NCI-H2029 (cell line): ENCODE measurements around the gene PRKAR1B.

Source experiments
- DNase-seq: peaks from one replicate; lab custom pipeline; 2025; lab: John Stamatoyannopoulos, UW

Gene PRKAR1B

GRCh38 chr7:519484-520390, 207.3 kb downstream of the PRKAR1B start, which contains the start of gene PDGFA:
Gene PDGFA, minus strand, starts transcription at chr7:519846. Its CDS starts 845 bp downstream, at chr7:519001.
- DNase-seq = peak; percentile 15

GRCh38 chr7:518630-519483, 208.2 kb downstream of the PRKAR1B start:
- no peak for DNase-seq

- no peak for DNase-seq
Observed at GRCh38 chr7:517774-518629, 209.1 kb downstream of the PRKAR1B start.

GRCh38 chr7:516606-517456, 210.2 kb downstream of the PRKAR1B start:
- DNase-seq = no peak

DNA sequence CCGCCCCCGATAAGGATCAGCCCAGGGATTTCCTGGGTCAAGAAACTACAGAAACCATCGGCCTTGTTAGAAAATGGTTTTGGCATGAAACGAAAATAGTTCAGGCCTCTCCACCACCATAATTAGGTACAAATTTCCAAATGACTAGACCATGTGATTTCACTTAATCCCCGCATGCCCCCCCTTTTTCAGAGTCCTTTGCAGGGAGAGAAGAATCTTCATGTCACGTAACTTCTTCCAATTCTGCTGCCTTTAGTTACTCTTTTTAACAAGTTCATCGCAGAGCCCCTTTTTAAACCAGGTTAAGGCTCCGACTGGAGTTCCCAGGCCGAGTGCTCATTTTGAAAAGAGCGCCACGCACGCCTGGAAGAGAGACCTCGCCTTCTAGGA, 210.9 kb downstream of the PRKAR1B start:
- no peak for DNase-seq

DNA sequence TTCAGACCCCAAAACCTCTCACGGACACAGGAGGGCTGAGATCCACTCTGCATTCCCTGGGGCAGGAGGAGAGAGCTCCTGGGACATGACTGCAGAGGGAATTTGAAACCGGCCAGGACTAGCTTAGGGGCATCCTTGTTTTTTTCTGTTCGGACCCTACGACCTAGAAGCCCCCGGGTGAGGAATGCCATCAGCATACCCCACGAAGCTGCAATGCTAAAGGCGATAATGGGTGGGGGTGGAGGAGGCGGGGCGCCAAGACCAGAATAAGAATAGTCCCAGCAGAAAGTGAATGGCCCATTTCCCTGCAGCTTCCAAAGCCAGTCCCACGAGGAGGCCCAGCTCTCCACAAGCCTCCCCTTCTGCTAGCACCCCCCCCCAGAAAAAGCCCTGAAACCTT, 211.5 kb downstream of the PRKAR1B start:
- no peak for DNase-seq

DNA sequence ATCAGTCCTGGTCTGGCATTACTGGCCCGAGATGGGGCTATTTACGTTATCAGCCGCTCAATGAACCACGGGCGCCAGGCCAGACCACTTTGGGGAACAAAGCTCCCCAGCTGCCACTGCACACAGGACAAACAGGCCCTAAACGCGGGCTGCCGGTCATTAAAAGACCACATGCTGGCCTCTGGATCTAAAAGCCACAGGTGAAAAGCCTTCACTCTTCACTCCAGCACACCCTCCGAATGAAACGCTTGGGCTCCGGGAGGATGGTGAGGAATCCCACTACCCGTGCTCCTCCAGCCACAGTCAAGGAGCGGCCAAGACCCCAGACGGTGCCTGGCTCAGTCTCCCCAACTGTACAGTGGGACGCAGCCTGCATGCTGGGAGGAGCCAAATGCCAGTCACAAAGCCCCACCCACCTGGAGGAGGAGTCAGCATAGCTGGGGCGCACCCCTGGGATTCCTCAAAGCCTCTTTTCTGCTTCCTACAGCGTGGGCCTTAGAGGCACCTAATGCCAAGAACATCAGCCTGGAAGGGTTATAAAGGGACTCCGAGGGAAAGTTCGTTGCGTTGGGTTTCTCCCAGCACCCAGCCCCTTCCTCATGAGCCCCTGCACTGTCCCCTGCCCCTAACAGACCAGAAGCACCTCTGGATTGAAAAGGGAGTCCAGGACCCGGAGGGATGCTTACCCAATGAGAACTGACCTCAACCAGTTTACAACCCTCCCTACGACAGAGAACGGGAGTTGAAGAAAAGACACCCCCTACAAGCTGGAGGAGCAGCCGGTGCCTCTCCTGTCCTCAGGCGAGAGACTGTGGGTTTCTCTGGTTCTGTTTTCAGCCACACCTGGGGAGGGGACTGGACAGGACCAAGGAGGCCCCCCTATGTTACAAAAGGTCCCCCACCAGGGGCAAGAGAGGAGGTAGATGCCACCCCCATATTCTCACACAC, 212.2 kb downstream of the PRKAR1B start:
- no peak for DNase-seq

GRCh38 chr7:514242-514641, 212.8 kb downstream of the PRKAR1B start:
- DNase-seq = no peak

DNA sequence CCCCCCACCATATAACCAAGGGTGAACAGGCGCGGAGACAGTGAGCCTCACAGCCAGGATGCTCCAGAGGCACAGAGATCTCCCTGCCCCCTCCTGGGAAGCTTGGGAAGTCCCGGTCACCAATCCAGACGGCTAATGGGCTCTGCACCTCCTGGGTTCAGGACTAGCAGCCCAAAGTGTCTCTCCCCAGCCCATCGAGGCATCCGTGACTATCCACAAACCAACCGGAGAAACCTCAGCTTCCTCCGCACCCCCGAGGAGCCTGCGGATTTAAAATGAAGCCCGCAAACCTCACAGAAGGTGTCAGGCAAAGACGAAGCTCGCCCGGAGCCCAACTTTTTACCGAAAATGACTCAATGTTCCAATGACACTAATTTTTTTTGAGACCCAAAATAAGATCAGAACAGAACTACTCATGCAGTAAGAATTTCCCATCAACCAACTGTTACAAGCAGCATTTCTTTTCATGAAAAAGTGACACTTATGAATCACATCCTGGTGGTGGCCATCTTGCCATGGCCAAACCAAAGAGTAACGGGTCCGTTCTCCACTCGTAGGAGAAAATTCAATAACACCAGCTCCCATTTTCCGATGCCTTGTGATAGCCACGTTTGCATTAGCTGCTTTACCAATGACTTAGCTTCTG, 213.4 kb downstream of the PRKAR1B start:
- DNase-seq = no peak

GRCh38 chr7:512541-513311, 214.4 kb downstream of the PRKAR1B start:
- peak; percentile 75 for DNase-seq

GRCh38 chr7:512146-512510, 215.0 kb downstream of the PRKAR1B start:
- no peak for DNase-seq

DNA sequence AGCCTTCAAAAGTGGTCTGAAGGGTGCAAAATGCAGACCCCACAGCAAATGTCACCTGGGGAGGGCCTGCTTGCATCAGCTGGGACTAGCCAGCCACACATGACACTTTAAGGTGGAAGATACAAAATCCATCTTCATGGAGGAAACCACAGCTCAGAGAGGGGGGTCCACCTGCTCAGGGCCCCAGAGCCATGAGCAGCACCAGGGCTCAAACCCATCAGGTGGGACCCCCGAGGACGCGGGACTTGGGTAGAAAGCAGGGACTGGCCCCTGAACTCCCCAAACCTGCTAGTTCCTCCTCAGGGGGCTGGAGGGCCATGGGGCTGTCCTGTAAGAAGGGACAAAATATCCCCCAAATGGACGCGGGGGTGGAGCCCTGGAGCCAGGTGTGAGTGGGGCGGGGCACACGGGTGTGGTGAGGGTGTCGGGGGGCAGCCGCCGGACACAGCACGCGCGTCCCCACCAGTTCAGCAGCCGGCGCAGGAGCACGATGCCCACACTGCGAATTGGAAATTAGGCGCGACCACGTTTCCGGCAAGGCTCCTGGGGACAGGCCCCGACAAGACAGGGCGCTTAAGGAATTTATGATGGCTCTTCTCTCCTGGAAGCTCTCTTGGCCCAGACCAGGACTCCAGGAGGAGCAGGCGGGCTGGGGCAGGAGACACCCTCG, 215.5 kb downstream of the PRKAR1B start:
- no peak for DNase-seq

DNA sequence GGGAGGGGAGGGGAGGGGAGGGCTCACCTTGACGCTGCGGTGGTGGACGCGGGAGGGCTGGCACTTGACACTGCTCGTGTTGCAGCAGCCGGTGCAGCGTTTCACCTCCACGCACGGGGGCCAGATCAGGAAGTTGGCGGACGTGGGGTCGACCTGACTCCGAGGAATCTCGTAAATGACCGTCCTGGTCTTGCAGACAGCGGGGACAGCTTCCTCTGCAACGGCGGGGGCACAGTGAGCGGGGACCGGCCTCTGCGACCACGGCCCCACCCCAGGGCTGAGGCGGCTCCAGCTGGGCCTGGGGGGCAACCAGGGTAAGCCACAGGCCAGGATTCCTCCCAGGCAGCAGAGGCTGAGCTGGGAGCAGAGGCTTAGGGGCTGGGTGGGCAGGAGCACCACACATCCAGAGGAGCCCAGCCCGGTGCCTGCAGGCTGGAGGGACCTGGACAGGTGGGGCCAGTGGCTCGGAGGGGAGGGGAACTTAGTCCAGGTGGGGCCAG, 216.2 kb downstream of the PRKAR1B start:
- no peak for DNase-seq

DNA sequence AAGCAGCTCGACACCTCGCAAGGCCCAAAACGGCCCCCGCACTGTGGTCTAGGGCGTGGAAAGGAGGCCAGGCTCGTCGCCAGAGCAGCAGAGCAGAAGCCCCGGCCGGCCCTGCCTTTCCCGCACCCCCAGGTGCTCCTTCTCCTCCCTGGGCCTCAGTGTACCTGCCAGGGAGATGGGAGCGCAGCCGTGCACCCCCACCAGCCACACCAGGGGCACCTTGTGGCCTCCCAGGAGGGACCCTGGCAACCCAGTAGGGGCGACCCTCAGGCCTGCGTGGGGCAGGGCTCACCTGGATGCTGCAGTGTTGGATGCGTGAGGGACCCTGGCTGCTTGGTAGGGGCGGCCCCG, 217.0 kb downstream of the PRKAR1B start:
- DNase-seq = no peak

- DNase-seq = no peak
Observed at GRCh38 chr7:509426-510130, 217.5 kb downstream of the PRKAR1B start.

- no peak for DNase-seq
Observed at GRCh38 chr7:508461-509170, 218.5 kb downstream of the PRKAR1B start.
